ENCODE measurements around the gene CD8B. TPM values are rescaled to one million over a fixed set of nuclear protein-coding genes. Genes with fewer than 3 reads are reported as not detected.

CD8B gene
- total and polyA plus RNA-seq, 2 of the 13 experiments (the other 11 are each of a cell fraction or from before 2014, with no cell fraction given) = 0.04 TPM; not detected in 1

GRCh38 chr2:86825693-86826381 lies 35.8 kb downstream of the CD8B start (continued):
- TF ChIP-seq, protein P1, sequence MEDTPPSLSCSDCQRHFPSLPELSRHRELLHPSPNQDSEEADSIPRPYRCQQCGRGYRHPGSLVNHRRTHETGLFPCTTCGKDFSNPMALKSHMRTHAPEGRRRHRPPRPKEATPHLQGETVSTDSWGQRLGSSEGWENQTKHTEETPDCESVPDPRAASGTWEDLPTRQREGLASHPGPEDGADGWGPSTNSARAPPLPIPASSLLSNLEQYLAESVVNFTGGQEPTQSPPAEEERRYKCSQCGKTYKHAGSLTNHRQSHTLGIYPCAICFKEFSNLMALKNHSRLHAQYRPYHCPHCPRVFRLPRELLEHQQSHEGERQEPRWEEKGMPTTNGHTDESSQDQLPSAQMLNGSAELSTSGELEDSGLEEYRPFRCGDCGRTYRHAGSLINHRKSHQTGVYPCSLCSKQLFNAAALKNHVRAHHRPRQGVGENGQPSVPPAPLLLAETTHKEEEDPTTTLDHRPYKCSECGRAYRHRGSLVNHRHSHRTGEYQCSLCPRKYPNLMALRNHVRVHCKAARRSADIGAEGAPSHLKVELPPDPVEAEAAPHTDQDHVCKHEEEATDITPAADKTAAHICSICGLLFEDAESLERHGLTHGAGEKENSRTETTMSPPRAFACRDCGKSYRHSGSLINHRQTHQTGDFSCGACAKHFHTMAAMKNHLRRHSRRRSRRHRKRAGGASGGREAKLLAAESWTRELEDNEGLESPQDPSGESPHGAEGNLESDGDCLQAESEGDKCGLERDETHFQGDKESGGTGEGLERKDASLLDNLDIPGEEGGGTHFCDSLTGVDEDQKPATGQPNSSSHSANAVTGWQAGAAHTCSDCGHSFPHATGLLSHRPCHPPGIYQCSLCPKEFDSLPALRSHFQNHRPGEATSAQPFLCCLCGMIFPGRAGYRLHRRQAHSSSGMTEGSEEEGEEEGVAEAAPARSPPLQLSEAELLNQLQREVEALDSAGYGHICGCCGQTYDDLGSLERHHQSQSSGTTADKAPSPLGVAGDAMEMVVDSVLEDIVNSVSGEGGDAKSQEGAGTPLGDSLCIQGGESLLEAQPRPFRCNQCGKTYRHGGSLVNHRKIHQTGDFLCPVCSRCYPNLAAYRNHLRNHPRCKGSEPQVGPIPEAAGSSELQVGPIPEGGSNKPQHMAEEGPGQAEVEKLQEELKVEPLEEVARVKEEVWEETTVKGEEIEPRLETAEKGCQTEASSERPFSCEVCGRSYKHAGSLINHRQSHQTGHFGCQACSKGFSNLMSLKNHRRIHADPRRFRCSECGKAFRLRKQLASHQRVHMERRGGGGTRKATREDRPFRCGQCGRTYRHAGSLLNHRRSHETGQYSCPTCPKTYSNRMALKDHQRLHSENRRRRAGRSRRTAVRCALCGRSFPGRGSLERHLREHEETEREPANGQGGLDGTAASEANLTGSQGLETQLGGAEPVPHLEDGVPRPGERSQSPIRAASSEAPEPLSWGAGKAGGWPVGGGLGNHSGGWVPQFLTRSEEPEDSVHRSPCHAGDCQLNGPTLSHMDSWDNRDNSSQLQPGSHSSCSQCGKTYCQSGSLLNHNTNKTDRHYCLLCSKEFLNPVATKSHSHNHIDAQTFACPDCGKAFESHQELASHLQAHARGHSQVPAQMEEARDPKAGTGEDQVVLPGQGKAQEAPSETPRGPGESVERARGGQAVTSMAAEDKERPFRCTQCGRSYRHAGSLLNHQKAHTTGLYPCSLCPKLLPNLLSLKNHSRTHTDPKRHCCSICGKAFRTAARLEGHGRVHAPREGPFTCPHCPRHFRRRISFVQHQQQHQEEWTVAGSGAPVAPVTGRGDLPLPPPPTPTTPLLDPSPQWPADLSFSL (CRISPR knock-in tag; IDR thresholded peaks at IDR 0.05) = no peak
- TF ChIP-seq KMT2A (CRISPR knock-in tag; IDR thresholded peaks at IDR 0.05) (no peak), ZNF678 (CRISPR knock-in tag; IDR thresholded peaks at IDR 0.05) (no peak), ZNF563 (CRISPR knock-in tag; IDR thresholded peaks at IDR 0.05) (no peak), SP4 (CRISPR knock-in tag; IDR thresholded peaks at IDR 0.05) (no peak), FOXC1 (CRISPR knock-in tag; IDR thresholded peaks at IDR 0.05; ENCODE audit: borderline replicate concordance) (no peak)
- TF ChIP-seq, protein P2, sequence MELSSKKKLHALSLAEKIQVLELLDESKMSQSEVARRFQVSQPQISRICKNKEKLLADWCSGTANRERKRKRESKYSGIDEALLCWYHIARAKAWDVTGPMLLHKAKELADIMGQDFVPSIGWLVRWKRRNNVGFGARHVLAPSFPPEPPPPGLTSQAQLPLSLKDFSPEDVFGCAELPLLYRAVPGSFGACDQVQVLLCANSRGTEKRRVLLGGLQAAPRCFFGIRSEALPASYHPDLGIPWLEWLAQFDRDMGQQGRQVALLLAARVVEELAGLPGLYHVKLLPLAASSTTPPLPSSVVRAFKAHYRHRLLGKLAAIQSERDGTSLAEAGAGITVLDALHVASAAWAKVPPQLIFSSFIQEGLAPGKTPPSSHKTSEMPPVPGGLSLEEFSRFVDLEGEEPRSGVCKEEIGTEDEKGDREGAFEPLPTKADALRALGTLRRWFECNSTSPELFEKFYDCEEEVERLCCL (CRISPR knock-in tag; IDR thresholded peaks at IDR 0.05; ENCODE audit: borderline replicate concordance) = no peak
